Activated CD4-positive, alpha-beta memory T cell treated with anti-CD3 and anti-CD28 coated beads, Interleukin-2, amount 10 ng/mL, durations not matched to agents 7 days and 5 days (primary cell): ENCODE results near the gene DPP3. TPM values are rescaled to one million over a fixed set of nuclear protein-coding genes. Genes with fewer than 3 reads are reported as not detected.
A peak's percentile ranks its signal among the peaks of the same experiment; 100 is the strongest.
"Not testable (repeated sequence)": the region's sequence is repeated elsewhere in the genome, so short reads cannot be mapped to it uniquely, and the experiment has no call there.

Experiments used
- CTCF ChIA-PET: fragments of 350-600 bp; sonication (Branson Sonifier 250); formaldehyde crosslinking; loops from one replicate; lab custom pipeline; 2021; ENCODE audit warnings: antibody characterized with exemption, inconsistent platforms; lab: Charles Lee
- POLR2A ChIA-PET: fragments of 350-600 bp; sonication (Branson Sonifier 250); formaldehyde crosslinking; loops from one replicate; lab custom pipeline; 2021; ENCODE audit warnings: antibody characterized with exemption; lab: Charles Lee
- DNase-seq: peaks from one replicate; pipeline ENCODE4 v3.0.0-alpha.2; 2020
- H3K27ac Mint-ChIP-seq: one replicate; pipeline ENCODE4 v1.8.0; 2021; ENCODE audit warnings: mild to moderate bottlenecking, mixed read lengths
- H3K27me3 Mint-ChIP-seq: one replicate; pipeline ENCODE4 v1.8.0; 2021; ENCODE audit warnings: mixed read lengths
- H3K36me3 Mint-ChIP-seq: one replicate; pipeline ENCODE4 v1.8.0; 2021; ENCODE audit warnings: low read depth, mixed read lengths
- H3K4me1 Mint-ChIP-seq: one replicate; pipeline ENCODE4 v1.8.0; 2021; ENCODE audit warnings: mixed read lengths
- H3K4me3 Mint-ChIP-seq: one replicate; pipeline ENCODE4 v1.8.0; 2021; ENCODE audit warnings: mild to moderate bottlenecking, mixed read lengths
- H3K9me3 Mint-ChIP-seq: one replicate; pipeline ENCODE4 v1.8.0; 2021; ENCODE audit warnings: mixed read lengths
- total RNA-seq, 2 experiments: library from RNA; stranded (reverse); gene quantifications; one replicate each; pipeline ENCODE4 v1.2.3, GENCODE V29; 2021

The DPP3 gene
- total RNA-seq, 2 experiments from 2014 or later: 59.3 to 60.6 TPM

DNA sequence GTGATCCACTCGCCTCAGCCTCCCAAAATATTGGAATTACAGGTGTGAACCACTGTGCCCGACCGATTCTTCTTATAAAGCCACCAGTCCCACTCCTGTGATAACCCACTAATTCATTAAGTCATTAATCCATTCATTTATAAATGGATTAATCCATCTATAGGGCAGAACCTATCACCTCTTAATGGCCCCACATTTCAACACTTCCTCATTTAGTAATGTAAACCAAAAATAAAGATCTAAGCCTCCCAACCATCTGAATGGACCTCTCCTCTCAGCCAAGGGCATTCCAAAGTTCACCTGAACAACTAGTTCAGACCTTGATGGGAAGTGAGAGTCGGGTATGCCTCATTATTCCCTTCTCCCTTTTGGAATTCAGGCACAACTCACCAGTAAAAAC, 31.7 kb upstream of the DPP3 start:
- DNase-seq: no peak
- H3K4me3 Mint-ChIP-seq: no peak overlapping the region
- ChIA-PET POLR2A (no interaction called here), CTCF (interaction anchor here (1.8 kb wide), 1 partner anchor 10 kb away, joined by 8 read pairs; the partner anchor contains the start of gene MRPL11)
- H3K27me3 Mint-ChIP-seq: peaks cover 13% of the 10 kb centered on the region
- H3K36me3 Mint-ChIP-seq: no peaks in the 10 kb centered on the region
- H3K27ac Mint-ChIP-seq: no peak overlapping the region
- peaks cover 4% of the 10 kb centered on the region for H3K9me3 Mint-ChIP-seq
- H3K4me1 Mint-ChIP-seq: no peaks in the 10 kb centered on the region

DNA sequence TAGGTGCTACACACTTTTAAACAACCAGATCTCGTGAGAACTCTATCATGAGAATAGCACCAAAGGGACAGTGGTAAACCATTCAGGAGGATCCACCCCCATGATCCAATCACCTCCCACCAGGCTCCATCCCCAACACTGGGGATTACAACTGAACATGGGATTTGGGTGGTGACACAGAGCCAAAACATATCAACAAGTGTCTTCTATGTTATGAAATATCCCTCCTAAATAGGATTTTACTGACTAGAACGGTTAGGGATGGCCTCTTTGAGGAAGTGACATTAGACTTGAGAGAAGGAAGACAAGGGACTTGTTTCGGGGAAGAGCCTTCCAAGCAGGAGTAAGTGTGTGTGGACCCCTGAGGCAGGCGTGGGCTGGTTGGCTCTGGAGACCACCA, 29.7 kb upstream of the DPP3 start:
- CTCF ChIA-PET: interaction anchor here (1.5 kb wide), 1 partner anchor 12 kb away, joined by 5 read pairs; the partner anchor contains the start of gene MRPL11
- no peak overlapping the region for H3K27ac Mint-ChIP-seq
- no peak overlapping the region for H3K4me3 Mint-ChIP-seq
- H3K27me3 Mint-ChIP-seq: peaks cover 10% of the 10 kb centered on the region
- POLR2A ChIA-PET: interaction anchor here (1.8 kb wide), 1 partner anchor 12 kb away, joined by 4 read pairs; the partner anchor contains the start of gene MRPL11
- DNase-seq: no peak
- peaks cover 16% of the 10 kb centered on the region for H3K4me1 Mint-ChIP-seq
- H3K9me3 Mint-ChIP-seq: no peaks in the 10 kb centered on the region
- H3K36me3 Mint-ChIP-seq: no peaks in the 10 kb centered on the region

DNA sequence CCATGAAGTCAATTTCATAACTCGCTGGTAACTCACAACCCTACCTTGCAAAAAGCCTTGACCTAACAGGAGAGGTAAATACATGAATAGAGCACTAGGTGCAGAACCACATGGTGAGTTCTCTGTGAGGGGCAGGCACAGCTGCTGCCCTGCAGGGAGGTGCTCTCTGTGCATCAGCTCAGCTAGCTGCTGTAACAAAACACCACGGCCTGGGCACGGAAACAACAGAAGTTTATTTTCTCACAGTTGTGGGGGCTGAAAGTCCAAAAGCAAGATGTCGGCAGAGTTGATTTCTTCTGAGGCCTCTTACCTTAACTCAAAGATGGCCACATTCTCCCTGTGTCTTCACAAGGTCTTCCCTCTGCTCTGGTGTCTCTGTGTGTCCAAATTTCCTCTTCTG, 28.6 kb upstream of the DPP3 start:
- no peak overlapping the region for H3K27ac Mint-ChIP-seq
- H3K9me3 Mint-ChIP-seq: no peaks in the 10 kb centered on the region
- H3K36me3 Mint-ChIP-seq: no peaks in the 10 kb centered on the region
- DNase-seq: no peak
- ChIA-PET CTCF (interaction anchor here (1.6 kb wide), 1 partner anchor 13 kb away, joined by 3 read pairs; the partner anchor contains the start of gene MRPL11), POLR2A (no interaction called here)
- peaks cover 18% of the 10 kb centered on the region for H3K4me1 Mint-ChIP-seq
- H3K27me3 Mint-ChIP-seq: peaks cover 3% of the 10 kb centered on the region
- no peak overlapping the region for H3K4me3 Mint-ChIP-seq

- H3K4me1 Mint-ChIP-seq: peaks cover 26% of the 10 kb centered on the region
- CTCF ChIA-PET: interaction anchor here (0.6 kb wide), 1 partner anchor 26 kb away, joined by 4 read pairs; no protein-coding TSS in a partner anchor
- no peak overlapping the region for H3K4me3 Mint-ChIP-seq
- POLR2A ChIA-PET: no interaction called here
- peaks cover 3% of the 10 kb centered on the region for H3K27me3 Mint-ChIP-seq
- DNase-seq: no peak
- no peaks in the 10 kb centered on the region for H3K9me3 Mint-ChIP-seq
- no peak overlapping the region for H3K27ac Mint-ChIP-seq
- no peaks in the 10 kb centered on the region for H3K36me3 Mint-ChIP-seq
These were observed 26.0 kb upstream of the DPP3 start for GRCh38 chr11:66454247-66454646.

GRCh38 chr11:66454828-66455227, 25.4 kb upstream of the DPP3 start:
- POLR2A ChIA-PET: no interaction called here
- no peaks in the 10 kb centered on the region for H3K36me3 Mint-ChIP-seq
- H3K27me3 Mint-ChIP-seq: no peaks in the 10 kb centered on the region
- no peak overlapping the region for H3K27ac Mint-ChIP-seq
- no peaks in the 10 kb centered on the region for H3K9me3 Mint-ChIP-seq
- H3K4me1 Mint-ChIP-seq: peaks cover 30% of the 10 kb centered on the region
- H3K4me3 Mint-ChIP-seq: no peak overlapping the region
- CTCF ChIA-PET: interaction anchor here (0.6 kb wide), 1 partner anchor 26 kb away, joined by 4 read pairs; no protein-coding TSS in a partner anchor
- DNase-seq: no peak

GRCh38 chr11:66457826-66458225, 22.4 kb upstream of the DPP3 start:
- no peak for DNase-seq
- Mint-ChIP-seq H3K4me3 (no peak overlapping the region), H3K27ac (no peak overlapping the region), H3K9me3 (peaks cover 2% of the 10 kb centered on the region), H3K27me3 (no peaks in the 10 kb centered on the region), H3K4me1 (peaks cover 39% of the 10 kb centered on the region), H3K36me3 (peaks cover 4% of the 10 kb centered on the region)
- CTCF ChIA-PET: interaction anchor here (0.6 to 2.6 kb wide), 2 partner anchors 19 to 75 kb away, joined by 6 to 10 read pairs; partner anchors contain the start of gene MRPL11
- POLR2A ChIA-PET: interaction anchor here (1.2 kb wide), 1 partner anchor 9 kb away, joined by 3 read pairs; the partner anchor contains the start of gene PELI3

- Mint-ChIP-seq H3K36me3 (peaks cover 4% of the 10 kb centered on the region), H3K4me3 (no peak overlapping the region), H3K27me3 (no peaks in the 10 kb centered on the region), H3K9me3 (peaks cover 2% of the 10 kb centered on the region), H3K27ac (no peak overlapping the region), H3K4me1 (peaks cover 39% of the 10 kb centered on the region)
- ChIA-PET CTCF (interaction anchor here (1.0 to 2.6 kb wide), 2 partner anchors 20 to 219 kb away, joined by 3 to 10 read pairs; partner anchors contain the start of gene MRPL11), POLR2A (no interaction called here)
- DNase-seq: no peak
These were observed 21.0 kb upstream of the DPP3 start for GRCh38 chr11:66459138-66459778.

DNA sequence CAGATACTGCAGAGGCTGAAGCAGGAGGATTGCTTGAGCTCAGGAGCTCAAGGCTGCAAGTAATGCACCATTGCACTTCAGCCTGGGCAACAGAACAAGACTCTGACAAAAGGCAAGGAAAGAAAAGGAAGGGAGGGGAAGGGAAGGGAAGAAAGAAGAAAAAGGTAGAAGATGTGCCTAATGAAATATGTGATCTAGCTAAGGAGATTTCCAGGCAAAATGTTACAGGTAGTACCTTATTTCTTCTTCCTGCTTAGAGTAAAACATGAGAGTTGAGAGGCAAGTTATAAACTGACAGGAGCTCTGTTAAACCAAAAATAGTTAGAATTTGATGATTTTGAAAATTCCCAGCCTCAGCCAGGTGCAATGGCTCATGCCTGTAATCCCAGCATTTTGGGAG, 18.2 kb upstream of the DPP3 start:
- H3K9me3 Mint-ChIP-seq: peaks cover 2% of the 10 kb centered on the region
- H3K27ac Mint-ChIP-seq: no peak overlapping the region
- H3K4me1 Mint-ChIP-seq: peaks cover 37% of the 10 kb centered on the region
- no peak for DNase-seq
- H3K36me3 Mint-ChIP-seq: peaks cover 4% of the 10 kb centered on the region
- ChIA-PET CTCF (interaction anchor here (0.6 to 2.0 kb wide), 4 partner anchors 23 to 53 kb away, joined by 3 to 7 read pairs (median 4); partner anchors contain the start of gene MRPL11), POLR2A (no interaction called here)
- no peaks in the 10 kb centered on the region for H3K27me3 Mint-ChIP-seq
- no peak overlapping the region for H3K4me3 Mint-ChIP-seq

GRCh38 chr11:66462911-66463310, 17.3 kb upstream of the DPP3 start:
- peaks cover 4% of the 10 kb centered on the region for H3K36me3 Mint-ChIP-seq

DNA sequence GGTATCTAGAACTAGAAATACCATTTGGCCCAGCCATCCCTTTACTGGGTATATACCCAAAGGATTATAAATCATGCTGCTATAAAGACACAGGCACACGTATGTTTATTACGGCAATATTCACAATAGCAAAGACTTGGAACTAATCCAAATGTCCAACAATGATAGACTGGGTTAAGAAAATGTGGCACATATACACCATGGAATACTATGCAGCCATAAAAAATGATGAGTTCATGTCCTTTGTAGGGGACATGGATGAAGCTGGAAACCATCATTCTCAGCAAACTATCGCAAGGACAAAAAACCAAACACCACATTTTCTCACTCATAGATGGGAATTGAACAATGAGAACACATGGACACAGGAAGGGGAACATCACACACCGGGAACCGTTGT, 16.1 kb upstream of the DPP3 start:
- DNase-seq, POLR2A ChIA-PET, H3K36me3 Mint-ChIP-seq, H3K4me3 Mint-ChIP-seq, H3K27ac Mint-ChIP-seq, H3K27me3 Mint-ChIP-seq, H3K9me3 Mint-ChIP-seq: not testable (repeated sequence)
- H3K4me1 Mint-ChIP-seq: peaks cover 44% of the 10 kb centered on the region
- CTCF ChIA-PET: interaction anchor here (1.3 kb wide), 1 partner anchor 25 kb away, joined by 10 read pairs; the partner anchor contains the start of gene MRPL11

More at GRCh38 chr11:66462911-66463310, 17.3 kb upstream of the DPP3 start:
- peak overlapping the region; percentile 58 for H3K27ac Mint-ChIP-seq
- H3K27me3 Mint-ChIP-seq: no peaks in the 10 kb centered on the region
- CTCF ChIA-PET: interaction anchor here (1.3 to 2.0 kb wide), 2 partner anchors 24 to 45 kb away, joined by 6 to 10 read pairs; partner anchors contain the start of gene MRPL11
- DNase-seq: no peak
- H3K4me1 Mint-ChIP-seq: peaks cover 44% of the 10 kb centered on the region
- H3K4me3 Mint-ChIP-seq: no peak overlapping the region
- H3K9me3 Mint-ChIP-seq: peaks cover 2% of the 10 kb centered on the region
- POLR2A ChIA-PET: interaction anchor here (1.1 kb wide), 1 partner anchor 17 kb away, joined by 5 read pairs; the partner anchor contains the start of gene DPP3

GRCh38 chr11:66464916-66465315, 15.3 kb upstream of the DPP3 start:
- Mint-ChIP-seq H3K4me1 (peaks cover 38% of the 10 kb centered on the region), H3K36me3 (peaks cover 4% of the 10 kb centered on the region), H3K27ac (no peak overlapping the region), H3K9me3 (peaks cover 2% of the 10 kb centered on the region), H3K4me3 (no peak overlapping the region), H3K27me3 (no peaks in the 10 kb centered on the region)
- ChIA-PET POLR2A (interaction anchor here (0.7 kb wide), 1 partner anchor 213 kb away, joined by 3 read pairs; the partner anchor contains the start of gene RBM4B), CTCF (interaction anchor here (1.2 kb wide), 1 partner anchor 14 kb away, joined by 3 read pairs; no protein-coding TSS in a partner anchor)
- no peak for DNase-seq

DNA sequence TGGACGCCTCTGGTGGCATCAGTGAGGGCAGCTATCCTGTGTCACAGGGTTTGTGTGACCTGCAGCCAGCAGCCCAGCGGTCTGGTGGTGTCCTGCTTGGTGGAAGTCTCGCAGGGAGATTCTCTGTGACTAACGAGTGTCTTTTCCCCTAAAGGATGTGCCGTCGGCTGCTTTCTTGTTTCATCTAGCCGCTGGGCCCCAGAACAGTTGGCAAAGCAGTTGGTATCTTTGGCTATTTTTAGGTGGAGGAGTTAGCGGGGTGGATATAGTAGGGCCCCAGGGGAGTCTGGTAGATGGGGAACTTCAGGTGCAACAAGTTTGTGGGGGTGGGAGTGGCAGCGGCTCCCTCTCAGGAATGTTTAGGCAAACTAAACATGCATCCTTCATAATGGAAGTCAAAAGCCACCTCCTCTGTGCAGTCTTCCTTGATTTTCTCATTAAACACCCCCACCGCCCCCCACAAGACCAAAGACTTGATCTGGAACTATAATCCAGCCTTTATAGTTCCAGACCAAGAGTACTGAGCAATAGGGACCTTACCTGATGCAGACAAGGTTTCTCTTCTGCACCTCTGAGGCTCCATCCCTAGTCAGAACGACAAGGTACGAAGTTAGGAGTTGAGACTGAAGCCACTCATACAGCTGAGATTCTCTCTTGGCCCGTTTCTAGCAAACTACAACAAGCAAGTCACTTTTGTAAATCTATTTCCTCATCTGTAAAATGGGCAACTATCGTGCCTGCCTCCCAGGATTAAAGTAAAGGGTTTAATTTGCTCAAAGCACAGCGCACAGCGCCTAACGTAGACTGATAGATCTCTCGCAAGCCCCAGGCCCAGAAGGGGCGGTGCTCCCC, 14.6 kb upstream of the DPP3 start:
- Mint-ChIP-seq H3K27ac (no peak overlapping the region), H3K4me3 (peak overlapping the region; percentile 79), H3K4me1 (peaks cover 36% of the 10 kb centered on the region), H3K36me3 (peaks cover 4% of the 10 kb centered on the region), H3K9me3 (peaks cover 2% of the 10 kb centered on the region), H3K27me3 (no peaks in the 10 kb centered on the region)
- ChIA-PET POLR2A (interaction anchor here (1.1 to 2.0 kb wide), 2 partner anchors 14 to 19 kb away, joined by 3 to 17 read pairs; partner anchors contain the start of gene DPP3), CTCF (interaction anchor here (1.1 to 5.9 kb wide), 4 partner anchors 13 to 57 kb away, joined by 3 to 37 read pairs (median 10); partner anchors contain the start of genes DPP3 and MRPL11)
- no peak for DNase-seq
